HG03571 (cell line): ENCODE data around the gene PPP4R1.

Experiments
- ATAC-seq: cut with Tn5 transposase; IDR thresholded peaks from one replicate; pipeline ENCODE4 v1.9.1; 2021; ENCODE audit not compliant: unreplicated experiment

PPP4R1 gene

DNA sequence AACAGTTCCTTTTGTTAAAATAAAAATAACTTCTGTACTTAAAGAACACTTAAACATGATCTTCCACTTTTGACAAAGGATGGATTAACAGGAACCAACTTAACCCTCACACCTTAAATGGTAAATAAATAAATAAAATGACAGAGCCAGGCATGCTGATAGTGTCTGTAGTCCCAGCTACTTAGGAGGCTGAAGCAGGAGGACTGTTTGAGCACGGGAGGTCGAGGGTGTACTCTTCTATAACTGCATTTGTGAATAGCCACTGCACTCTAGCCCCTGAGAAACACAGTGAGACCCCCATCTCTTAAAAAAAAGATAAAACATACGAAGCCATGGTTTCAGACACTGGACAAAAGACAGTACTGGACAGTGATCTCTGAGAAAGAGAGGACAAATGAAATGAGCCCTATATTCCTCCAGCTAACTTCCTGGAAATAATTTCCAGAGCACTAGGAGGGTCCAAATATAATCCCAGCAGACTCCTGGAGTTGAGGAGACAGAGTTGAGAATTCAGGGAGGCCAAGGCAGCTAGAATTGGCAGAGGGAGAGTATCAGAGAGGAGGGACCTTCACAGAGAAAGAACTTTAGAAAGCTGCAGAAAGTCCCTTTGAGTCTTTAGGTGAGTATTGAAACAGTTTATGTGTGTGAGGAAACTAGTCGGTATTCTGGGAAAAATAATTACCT, 17.4 kb downstream of the PPP4R1 start:
- no peak for ATAC-seq

DNA sequence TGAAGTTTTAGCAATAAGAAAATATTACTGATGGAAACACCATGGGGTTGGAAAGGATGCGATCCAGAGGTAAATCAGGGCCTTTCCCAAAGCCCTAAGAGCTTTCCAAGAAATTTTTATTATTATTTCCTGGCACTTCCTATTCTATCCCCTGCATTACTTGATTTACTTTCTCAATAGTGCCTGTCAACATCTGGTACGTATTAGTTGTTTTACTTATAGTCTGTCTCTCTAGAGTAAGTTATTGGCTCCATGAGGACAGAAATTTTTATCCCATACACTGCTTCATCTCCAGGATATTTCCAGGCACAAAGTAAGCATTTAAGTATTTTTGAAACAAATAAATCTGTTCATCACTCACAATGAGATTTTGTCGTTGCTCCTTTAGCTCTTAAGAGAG, 18.1 kb downstream of the PPP4R1 start:
- ATAC-seq, result no peak

DNA sequence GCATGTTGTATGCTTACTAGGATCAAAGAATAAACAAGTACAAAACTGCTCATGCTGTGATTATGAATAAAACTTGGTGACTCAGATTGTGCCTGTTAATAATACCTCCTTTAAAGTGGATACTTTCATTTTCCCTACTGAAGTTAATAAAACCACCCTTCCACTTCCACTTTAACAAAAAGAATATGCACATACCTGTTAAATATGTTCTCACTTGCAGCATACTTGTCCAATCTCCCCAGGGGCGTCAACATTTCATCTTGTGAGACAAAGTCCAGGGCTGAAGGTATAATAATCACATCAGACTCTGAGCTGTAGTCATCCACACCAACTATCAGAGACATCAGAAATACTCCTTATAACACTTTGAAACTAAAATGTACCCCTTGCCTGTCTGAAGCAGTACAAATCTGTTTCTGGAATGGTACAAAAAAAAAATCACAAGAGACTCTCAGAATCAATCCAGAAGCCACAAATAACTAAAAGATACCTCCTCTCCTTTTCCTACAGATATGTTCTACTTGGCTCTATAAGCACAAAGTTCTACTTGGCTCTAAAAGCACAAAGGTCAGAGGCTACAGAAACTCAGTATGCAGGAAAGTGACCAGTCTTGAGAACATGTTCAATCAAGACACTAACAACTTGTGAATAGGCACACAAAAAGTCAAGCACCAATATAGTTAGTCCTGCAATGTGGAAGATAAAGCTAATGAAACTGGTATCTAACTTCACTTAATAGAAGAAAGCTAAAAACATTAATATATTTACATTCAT, 19.3 kb downstream of the PPP4R1 start:
- ATAC-seq, result no peak

DNA sequence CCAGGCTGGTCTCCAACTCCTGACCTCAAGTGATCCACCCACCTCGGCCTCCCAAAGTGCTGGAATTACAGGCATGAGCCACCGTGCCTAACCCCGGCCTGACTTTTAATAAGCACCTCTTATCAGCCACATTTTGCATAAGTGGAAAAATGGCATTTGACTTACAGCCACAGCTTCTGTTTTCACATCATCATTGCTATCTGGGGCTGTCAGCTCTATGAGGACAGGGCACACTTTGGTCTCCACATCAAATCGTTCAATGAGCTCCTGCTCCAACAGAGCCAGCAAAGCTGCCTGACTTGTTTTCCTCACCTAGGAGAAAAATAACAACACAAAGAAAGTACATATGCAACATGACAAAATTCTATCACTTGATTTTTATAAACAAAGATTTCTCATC, 26.4 kb downstream of the PPP4R1 start:
- no peak for ATAC-seq

DNA sequence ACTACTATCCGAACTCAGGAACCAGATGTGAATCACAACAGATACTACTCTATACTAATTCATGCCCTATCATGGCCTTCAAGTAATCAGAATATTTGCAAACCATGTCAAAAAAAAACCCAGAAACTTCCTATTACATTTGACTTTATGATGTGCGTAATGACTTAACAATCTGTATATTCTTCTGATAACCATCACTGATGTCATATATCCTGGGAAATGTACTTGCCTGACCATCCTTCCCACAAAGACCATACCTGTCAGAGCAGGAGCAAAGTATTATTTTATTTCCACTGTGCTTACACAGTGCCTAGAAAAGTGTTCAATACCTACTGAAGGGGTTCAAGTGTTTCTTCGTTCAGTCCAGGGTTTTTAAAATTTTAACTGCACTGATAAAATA, 27.5 kb downstream of the PPP4R1 start:
- no peak for ATAC-seq

GRCh38 chr18:9581667-9582066, 32.7 kb downstream of the PPP4R1 start:
- no peak for ATAC-seq

DNA sequence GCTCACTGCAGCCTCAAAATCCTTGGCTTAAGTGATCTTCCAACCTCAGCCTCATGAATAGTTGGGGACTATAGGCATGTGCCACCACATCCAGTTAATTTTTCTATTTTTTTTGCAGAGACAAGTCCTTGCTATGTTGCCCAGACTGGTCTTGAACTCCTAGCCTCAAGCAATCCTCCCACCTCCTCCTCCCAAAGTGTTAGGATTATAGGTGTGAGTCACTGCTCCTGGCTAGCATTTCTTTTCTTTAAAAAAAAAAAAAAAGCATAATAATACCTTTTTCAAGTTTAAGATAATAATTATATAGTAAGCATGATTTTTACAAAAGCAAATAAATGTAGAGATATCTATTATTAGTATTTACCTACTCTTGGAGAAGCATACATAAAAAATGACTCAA, 36.1 kb downstream of the PPP4R1 start:
- no peak for ATAC-seq

DNA sequence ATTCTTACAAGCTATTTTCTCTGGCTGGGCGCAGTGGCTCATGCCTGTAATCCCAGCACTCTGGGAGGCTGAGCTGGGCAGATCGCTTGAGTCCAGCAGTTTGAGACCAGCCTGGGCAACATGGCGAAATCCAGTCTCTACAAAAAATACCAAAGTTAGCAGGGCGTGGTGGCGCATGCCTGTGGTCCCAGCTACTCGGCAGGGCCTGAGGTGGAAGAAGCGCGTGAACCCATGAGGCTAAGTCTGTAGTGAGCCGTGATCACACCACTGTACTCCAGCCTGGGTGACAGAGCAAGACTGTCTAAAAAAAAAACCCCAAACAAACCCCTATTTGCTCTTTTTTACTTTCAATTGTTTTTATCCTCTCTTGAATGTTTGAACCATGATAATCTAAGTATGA, 37.0 kb downstream of the PPP4R1 start:
- no peak for ATAC-seq

DNA sequence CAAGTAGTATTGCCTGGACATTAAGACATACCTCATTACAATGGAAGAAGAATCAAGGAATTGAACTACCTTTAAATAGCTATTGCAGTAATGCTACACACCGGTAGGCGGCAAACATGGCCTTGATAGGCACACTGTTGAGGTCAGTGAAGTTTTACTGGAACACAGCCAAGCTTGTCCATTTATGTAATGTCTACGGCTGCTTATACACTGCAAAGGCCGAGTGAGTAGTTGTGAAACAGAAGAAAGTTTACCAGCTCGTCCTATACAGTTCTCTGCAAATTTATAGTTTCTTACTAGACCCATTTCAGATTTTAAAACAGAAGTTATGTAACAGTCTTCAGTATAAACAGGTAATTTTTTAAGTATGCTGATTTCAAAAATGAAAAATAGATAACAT, 38.8 kb downstream of the PPP4R1 start:
- ATAC-seq, result no peak

DNA sequence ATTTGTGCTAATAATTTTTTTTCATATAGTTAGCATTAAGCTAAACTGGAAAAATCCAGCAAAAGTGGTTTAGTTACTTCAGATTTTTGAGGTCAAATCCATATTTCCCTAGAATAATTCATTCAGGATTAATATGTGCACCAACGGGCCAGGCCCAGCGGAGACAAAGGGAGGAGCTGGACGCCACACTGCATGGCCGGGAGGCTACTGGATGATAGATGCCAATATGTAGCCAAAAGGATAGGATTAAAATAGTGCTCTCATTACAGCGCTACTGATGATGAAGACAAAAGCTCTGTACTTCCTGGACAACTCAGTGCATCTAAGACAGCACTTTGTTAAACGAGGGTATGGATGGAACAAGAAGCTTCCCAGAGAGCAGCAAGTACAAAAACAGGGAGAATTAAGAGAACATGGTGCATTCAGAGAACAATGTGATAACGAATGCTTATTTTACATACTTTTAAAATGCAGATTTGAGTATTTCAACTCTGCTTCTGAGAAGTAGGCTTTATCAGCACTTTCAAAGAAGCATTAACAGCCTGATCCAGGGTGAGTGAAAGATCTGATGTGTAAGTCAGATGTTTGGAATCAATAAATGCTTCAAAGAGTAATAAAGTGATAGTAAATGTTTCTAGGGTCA, 39.8 kb downstream of the PPP4R1 start:
- ATAC-seq, result no peak

DNA sequence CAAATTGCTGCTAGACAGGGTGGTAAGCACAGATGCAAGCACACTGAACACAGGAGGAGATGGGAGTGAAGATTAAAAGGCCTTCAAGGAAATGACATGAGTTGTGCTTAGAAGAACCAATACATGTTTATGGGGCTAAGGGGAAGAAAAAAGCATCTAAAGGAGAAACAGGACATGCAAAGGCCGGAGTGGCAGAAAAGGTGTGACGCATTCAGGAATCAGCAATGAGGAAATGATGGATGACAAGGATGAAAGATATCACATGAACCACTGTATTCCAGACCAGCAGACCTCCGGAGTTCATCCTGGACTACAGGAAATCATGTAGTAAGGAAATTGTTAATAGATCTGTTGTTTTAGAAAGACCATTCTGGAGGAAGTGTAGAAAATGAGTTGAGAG, 42.8 kb downstream of the PPP4R1 start:
- no peak for ATAC-seq

GRCh38 chr18:9570255-9570654, 44.1 kb downstream of the PPP4R1 start:
- no peak for ATAC-seq

DNA sequence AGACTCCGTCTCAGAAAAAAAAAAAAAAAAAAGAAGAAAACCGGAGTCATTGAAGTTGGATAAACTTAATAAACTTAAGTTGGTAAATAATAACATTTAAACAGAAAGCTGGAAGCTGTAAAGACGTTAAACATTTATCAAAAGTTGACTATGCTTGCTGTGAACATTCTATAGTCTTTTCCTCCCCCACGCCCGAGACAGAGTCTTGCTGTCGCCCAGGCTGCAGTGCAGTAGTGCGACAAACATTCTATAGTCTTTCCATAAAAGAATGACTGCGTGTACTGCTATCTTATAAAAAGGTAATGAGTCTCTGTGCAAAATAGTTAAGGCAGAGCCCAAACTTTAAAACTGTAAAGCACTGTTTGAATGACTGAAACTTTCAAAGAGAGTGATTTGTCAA, 45.2 kb downstream of the PPP4R1 start:
- ATAC-seq, result no peak

- no peak for ATAC-seq
Measured at GRCh38 chr18:9568186-9568585, 46.2 kb downstream of the PPP4R1 start.

DNA sequence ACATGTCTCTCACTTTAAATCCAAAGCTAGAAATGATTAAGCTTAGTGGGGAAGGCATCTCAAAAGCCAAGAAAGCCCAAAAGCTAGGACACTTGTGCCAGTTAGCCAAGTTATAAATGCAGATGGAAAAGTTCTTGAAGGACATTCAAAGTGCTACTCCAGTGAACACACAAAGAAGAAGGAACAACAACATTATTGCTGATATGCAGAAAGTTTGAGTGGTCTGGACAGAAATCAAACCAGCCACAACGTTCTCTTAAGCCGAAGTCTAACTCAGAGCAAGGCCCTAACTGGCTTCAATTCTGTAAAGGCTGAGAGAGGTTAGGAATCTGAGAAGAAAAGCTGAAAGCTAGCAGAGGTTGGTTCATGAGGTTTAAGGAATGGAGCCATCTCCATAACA, 49.0 kb downstream of the PPP4R1 start:
- no peak for ATAC-seq

DNA sequence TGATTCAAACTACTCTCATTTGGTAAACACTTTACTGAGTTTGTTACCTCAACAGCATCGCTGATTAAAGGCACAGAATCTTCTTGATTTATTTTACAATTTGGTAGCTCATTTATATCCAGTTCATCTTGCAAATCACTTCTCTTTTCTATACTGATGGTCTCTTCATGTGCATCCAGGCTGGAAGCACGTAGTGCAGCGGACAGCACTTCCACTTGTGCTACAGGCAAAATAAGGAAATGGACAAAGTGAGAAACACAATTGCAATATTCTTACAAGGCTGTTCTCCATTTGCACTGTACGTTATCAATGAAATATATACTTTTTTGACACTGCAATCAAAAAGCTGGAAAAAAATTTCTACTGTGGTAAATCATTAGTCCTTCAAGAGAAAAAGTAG, 51.0 kb downstream of the PPP4R1 start:
- no peak for ATAC-seq

- no peak for ATAC-seq
Measured at GRCh38 chr18:9562584-9562983, 51.8 kb downstream of the PPP4R1 start.

DNA sequence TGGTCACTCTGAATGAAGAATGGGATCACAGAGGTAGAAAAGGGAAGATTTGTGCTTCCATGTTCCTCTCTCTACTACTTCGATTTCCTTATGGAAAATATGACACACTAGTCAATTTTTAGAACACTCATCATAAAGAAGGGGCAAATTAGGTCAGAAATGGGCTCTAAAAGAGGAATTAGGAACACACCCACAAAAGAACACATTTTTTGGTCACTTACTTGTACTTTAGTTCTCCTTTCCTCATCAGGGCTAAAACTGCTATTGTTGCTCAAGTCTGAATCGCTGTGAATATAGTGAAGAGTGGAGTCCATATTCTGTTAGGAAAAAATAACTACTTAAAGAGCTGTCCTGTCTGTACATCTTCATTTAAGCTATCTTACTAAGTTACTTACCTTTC, 52.6 kb downstream of the PPP4R1 start:
- ATAC-seq, result no peak

DNA sequence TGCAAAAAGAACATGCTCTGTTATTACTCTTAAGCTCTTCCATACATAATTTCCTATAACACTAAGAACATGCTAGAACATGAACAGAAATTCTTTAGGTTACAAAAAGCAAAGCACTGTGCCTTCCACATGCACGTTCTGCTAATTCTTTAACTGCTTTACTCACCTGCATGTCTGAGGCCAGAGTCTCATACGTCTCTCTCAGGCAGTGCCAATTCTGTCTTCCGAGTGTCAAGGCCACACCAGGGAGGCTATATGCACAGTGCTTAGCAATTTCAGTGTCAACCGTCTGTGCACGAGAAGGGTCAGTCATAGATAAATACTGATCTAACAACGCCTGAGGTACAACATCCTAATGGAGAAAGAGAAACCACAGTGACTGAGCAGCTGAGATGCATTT, 55.1 kb downstream of the PPP4R1 start:
- ATAC-seq, result no peak

DNA sequence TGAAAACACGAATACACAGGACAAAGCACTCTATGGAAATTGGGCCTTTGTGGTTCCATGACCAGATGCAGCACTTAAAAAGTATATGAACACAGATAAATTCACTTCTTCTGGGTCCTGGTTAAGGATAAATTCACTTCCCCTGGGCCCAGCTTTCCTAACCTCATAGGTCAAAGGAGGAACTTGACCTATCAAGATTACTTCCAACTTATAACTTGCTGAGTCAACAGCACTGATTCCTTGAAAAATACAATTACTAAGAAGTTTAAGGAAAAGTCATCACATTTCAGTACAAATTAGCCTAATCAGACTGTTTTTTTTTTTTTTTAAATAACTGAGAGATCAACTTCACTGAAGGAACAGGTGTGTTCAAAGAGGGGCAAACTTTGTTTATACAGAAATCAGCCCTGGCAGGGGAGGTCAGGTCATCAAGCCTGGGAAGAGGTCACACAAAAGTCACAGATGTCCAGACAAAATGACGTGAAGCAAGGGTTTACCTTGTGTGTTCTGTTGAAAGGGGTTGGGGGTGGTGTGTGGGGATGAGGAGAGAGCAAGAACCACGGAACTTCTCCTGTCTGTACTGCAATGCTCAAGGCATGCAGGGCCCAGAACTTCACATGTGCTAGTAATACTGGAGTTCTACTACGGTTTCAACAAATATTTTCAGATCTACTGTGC, 55.8 kb downstream of the PPP4R1 start:
- no peak for ATAC-seq

- ATAC-seq, result no peak
Measured at GRCh38 chr18:9557250-9557943, 57.0 kb downstream of the PPP4R1 start.
